HepG2 (cell line): Measurements from ENCODE around the gene LIN28B. TPM values are rescaled to one million over a fixed set of nuclear protein-coding genes. Genes with fewer than 3 reads are reported as not detected.

Experiments
- ARID4A ChIP-seq: sonication (generic); formaldehyde crosslinking; IDR thresholded peaks from 2 replicates; pipeline ENCODE4 v1.5.0; 2020; ENCODE audit warnings: mild to moderate bottlenecking, missing genetic modification reagents, borderline replicate concordance
- BATF2 ChIP-seq: sonication (generic); formaldehyde crosslinking; IDR thresholded peaks from 2 replicates; pipeline ENCODE4 v1.8.0; 2022; ENCODE audit warnings: mild to moderate bottlenecking, missing genetic modification reagents, moderate library complexity
- CBX5 ChIP-seq: sonication (generic); formaldehyde crosslinking; IDR thresholded peaks from 2 replicates; pipeline ENCODE4 v1.4.0; 2020; ENCODE audit warnings: missing genetic modification reagents, borderline replicate concordance
- CEBPG ChIP-seq: IDR thresholded peaks from 2 replicates; pipeline ENCODE4 v1.6.1; 2016
- FOXO4 ChIP-seq: sonication (generic); formaldehyde crosslinking; conservative IDR thresholded peaks from 2 replicates; pipeline ENCODE4 v1.8.1; 2023; ENCODE audit warnings: missing genetic modification reagents
- PAF1 ChIP-seq: IDR thresholded peaks from 2 replicates; pipeline ENCODE4 v1.6.1; 2016; ENCODE audit warnings: missing genetic modification reagents, missing compliant biosample characterization
- PHB2 ChIP-seq: fragments of 450-650 bp; IDR thresholded peaks from 2 replicates; pipeline ENCODE4 v1.6.1; 2018; ENCODE audit not compliant: partially characterized antibody
- TEF ChIP-seq: sonication (generic); formaldehyde crosslinking; IDR thresholded peaks from 2 replicates; pipeline ENCODE4 v1.5.0; 2020; ENCODE audit warnings: missing genetic modification reagents
- ZHX1 ChIP-seq: sonication (generic); formaldehyde crosslinking; IDR thresholded peaks from 2 replicates; pipeline ENCODE4 v1.8.1; 2022; ENCODE audit warnings: low read depth, mild to moderate bottlenecking, missing genetic modification reagents
- ZNF563 ChIP-seq: sonication (generic); formaldehyde crosslinking; IDR thresholded peaks from 2 replicates; pipeline ENCODE4 v1.8.0; 2022; ENCODE audit warnings: mild to moderate bottlenecking, moderate library complexity, missing genetic modification reagents
- polyA plus RNA-seq, 8 experiments: library from polyadenylated mRNA; depleted of rRNA in 3 of 8; stranded (reverse) in 7 of 8; unstranded in 1 of 8; fragments of >200 nt; fragmentation: Illumina TruSeq in 4 of 8; extraction: Trizol in 4 of 8; gene quantifications; 2 replicates each; pipeline versions ENCODE4 v1.2.1 to v1.2.3, GENCODE V29; 2011 to 2016; ENCODE audit warnings: low read depth in 4 of 8, missing spikeins in 1 of 8, mixed read lengths in 1 of 8; ENCODE audit not compliant: insufficient read depth in 1 of 8
- total RNA-seq, 5 experiments: library from RNA; depleted of rRNA; stranded (reverse); fragments of >200 nt; fragmentation: Illumina TruSeq; extraction: Trizol; gene quantifications; 2 replicates each; pipeline ENCODE4 v1.2.3, GENCODE V29; 2016; ENCODE audit warnings: low read depth in 1 of 5
- TF ChIP-seq, protein P1 (sequence below): sonication (generic); formaldehyde crosslinking; IDR thresholded peaks from 2 replicates; pipeline ENCODE4 v1.5.1; 2020; ENCODE audit warnings: mild to moderate bottlenecking, missing genetic modification reagents, borderline replicate concordance
- TF ChIP-seq, protein P2 (sequence below): sonication (generic); formaldehyde crosslinking; IDR thresholded peaks from 2 replicates; pipeline ENCODE4 v1.4.0; 2020; ENCODE audit warnings: missing genetic modification reagents

LIN28B gene
- total and polyA plus RNA-seq, 2 of the 13 experiments (the other 11 are each of a cell fraction or from before 2014, with no cell fraction given) = 14.5 to 56.8 TPM

- TF ChIP-seq, protein P1, sequence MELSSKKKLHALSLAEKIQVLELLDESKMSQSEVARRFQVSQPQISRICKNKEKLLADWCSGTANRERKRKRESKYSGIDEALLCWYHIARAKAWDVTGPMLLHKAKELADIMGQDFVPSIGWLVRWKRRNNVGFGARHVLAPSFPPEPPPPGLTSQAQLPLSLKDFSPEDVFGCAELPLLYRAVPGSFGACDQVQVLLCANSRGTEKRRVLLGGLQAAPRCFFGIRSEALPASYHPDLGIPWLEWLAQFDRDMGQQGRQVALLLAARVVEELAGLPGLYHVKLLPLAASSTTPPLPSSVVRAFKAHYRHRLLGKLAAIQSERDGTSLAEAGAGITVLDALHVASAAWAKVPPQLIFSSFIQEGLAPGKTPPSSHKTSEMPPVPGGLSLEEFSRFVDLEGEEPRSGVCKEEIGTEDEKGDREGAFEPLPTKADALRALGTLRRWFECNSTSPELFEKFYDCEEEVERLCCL = no peak
- TF ChIP-seq BATF2 (CRISPR knock-in tag) = peak; percentile 27
- TF ChIP-seq CBX5 = no peak
- peak; percentile 85 for TF ChIP-seq ZNF563 (CRISPR knock-in tag)
- TF ChIP-seq CEBPG (CRISPR knock-in tag) = no peak
- TF ChIP-seq, protein P2, sequence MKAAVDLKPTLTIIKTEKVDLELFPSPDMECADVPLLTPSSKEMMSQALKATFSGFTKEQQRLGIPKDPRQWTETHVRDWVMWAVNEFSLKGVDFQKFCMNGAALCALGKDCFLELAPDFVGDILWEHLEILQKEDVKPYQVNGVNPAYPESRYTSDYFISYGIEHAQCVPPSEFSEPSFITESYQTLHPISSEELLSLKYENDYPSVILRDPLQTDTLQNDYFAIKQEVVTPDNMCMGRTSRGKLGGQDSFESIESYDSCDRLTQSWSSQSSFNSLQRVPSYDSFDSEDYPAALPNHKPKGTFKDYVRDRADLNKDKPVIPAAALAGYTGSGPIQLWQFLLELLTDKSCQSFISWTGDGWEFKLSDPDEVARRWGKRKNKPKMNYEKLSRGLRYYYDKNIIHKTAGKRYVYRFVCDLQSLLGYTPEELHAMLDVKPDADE (CRISPR knock-in tag) = peak; percentile 77; the same call in 1 of the 2 replicates
- TF ChIP-seq FOXO4 (CRISPR knock-in tag) = 0 out of 2 replicates have a peak, but pooled peaks have one; percentile 92
- TF ChIP-seq TEF = peak; percentile 56; the same call in 1 of the 2 replicates
- no peak for TF ChIP-seq PAF1 (CRISPR knock-in tag)
- no peak for TF ChIP-seq PHB2
- TF ChIP-seq ARID4A = peak; percentile 76
- TF ChIP-seq ZHX1 (CRISPR knock-in tag) = no peak
Measured at GRCh38 chr6:104940893-104941728, 15.8 kb upstream of the LIN28B start (continued).
